Lung (tissue), 12 donors: Measurements from ENCODE around the gene KLHL25. TPM values are rescaled to one million over a fixed set of nuclear protein-coding genes. Genes with fewer than 3 reads are reported as not detected.

Experiments
- ATAC-seq: fragments of 200-7000 bp; cut with Tn5 transposase; one replicate; pipeline ENCODE4 v1.9.1; 2020; ENCODE audit warnings: moderate number of reproducible peaks; ENCODE audit not compliant: insufficient read depth, low FRiP score
- DNase-seq, 3 donors: peaks; one replicate each; pipeline ENCODE4 v3.0.0-alpha.2; 2013 to 2017
- H3K27ac ChIP-seq, 2 donors: one replicate each; pipeline ENCODE4 v1.5.1; 2013; ENCODE audit warnings: mild to moderate bottlenecking in 2 of 2, moderate library complexity in 2 of 2, control low read depth in 1 of 2, inconsistent platforms in 1 of 2, low read depth in 1 of 2, low read length in 1 of 2
- H3K27me3 ChIP-seq, 3 donors: one replicate each; pipeline ENCODE4 v1.5.1; 2013; ENCODE audit warnings: low read length in 2 of 3; ENCODE audit not compliant: control insufficient read depth in 3 of 3, insufficient read depth in 3 of 3
- H3K36me3 ChIP-seq, 4 donors: one replicate each; pipeline ENCODE4 v1.5.1; 2013; ENCODE audit warnings: low read length in 4 of 4, mild to moderate bottlenecking in 1 of 4, moderate library complexity in 1 of 4; ENCODE audit not compliant: control insufficient read depth in 4 of 4, insufficient read depth in 4 of 4
- H3K4me1 ChIP-seq, 5 donors: one replicate each; pipeline ENCODE4 v1.5.1; 2013; ENCODE audit warnings: low read length in 5 of 5, mild to moderate bottlenecking in 2 of 5, moderate library complexity in 1 of 5; ENCODE audit not compliant: control insufficient read depth in 5 of 5, insufficient read depth in 5 of 5
- H3K4me3 ChIP-seq: one replicate; pipeline ENCODE4 v1.5.1; 2013; ENCODE audit warnings: mild to moderate bottlenecking, control low read depth, moderate library complexity
- H3K9ac ChIP-seq, 2 donors: one replicate each; pipeline ENCODE4 v1.5.1; 2013; ENCODE audit warnings: low read length in 2 of 2, control low read depth in 1 of 2; ENCODE audit not compliant: insufficient read depth in 1 of 2
- H3K9me3 ChIP-seq, 4 donors: one replicate each; pipeline ENCODE4 v1.5.1; 2013; ENCODE audit warnings: low read length in 3 of 4, mild to moderate bottlenecking in 1 of 4, moderate library complexity in 1 of 4; ENCODE audit not compliant: control insufficient read depth in 4 of 4, insufficient read depth in 3 of 4
- WGBS, 2 donors: extraction: QIAGEN DNeasy Blood & Tissue Kit; methylation state at CpG; one replicate each; pipeline ENCODE4 v1.1.7; 2013; 5-methylcytosine and 5-hydroxymethylcytosine counted together
- polyA plus RNA-seq, 2 donors: library from polyadenylated mRNA; stranded (reverse); fragments of 200-250 nt; gene quantifications; one replicate each; pipeline ENCODE4 v1.2.1, GENCODE V29; 2013
- total RNA-seq, 2 donors: library from RNA; depleted of rRNA in 1 of 2; stranded (reverse); fragments of >200 nt in 1 of 2; gene quantifications; one replicate each; pipeline ENCODE4 v1.2.1, GENCODE V29; 2014 to 2021
- TF ChIP-seq, protein P1 (sequence below): IDR thresholded peaks from 2 replicates; pipeline ENCODE4 v1.5.1; 2012; ENCODE audit warnings: mild to moderate bottlenecking; ENCODE audit errors: control extremely low read depth, extremely low read depth
- donor health status: control.
- donor health status: control.
- donor health status: Bipolar disorder and iron deficiency.
- donor health status: healthy.
- donor health status: DM: yes; HTN: yes; CAD: no.

KLHL25 gene
- total and polyA plus RNA-seq, 4 donors = 3.0 to 9.2 (median 7.1) TPM

DNA sequence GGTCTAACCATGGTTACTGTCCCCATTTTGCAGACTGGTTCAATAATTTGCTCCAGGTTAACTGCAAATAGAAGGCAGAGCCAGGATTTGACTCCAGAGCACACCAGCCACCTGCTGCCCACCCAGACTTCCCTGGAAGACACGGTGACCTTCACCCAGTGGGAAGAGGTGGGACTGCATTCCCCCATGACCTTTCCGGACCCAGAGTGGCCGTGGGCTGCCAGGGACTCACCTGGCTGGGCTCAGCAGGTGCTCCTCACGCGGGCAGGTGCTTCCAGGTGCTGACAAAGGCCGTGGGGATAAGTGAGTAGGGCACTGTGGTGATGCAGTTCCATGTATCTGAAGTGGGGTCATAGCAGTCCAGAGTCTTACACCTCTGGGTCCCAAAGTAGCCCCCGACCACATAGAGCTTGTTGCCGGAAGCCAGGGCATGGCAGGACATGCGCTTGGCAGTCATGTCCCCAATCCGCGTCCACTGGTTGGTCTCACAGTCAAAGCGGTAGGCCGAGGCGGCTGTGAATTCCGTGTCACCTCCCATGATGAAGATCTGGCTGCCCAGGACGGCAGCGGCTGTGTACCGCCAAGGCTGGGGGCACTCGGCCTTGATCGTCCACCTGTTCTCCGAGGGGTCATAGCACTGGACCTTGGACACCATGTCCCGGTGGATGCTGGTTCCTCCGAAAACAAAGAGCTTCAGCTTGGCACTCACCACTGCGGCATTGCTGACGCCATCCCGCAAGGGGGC, 26.8 kb downstream of the KLHL25 start:
- no peaks in the 10 kb centered on the region for H3K9me3 ChIP-seq
- H3K9ac ChIP-seq = no peak overlapping the region
- 96 to 97% methylated on average over 26 of the region's 26 CpGs for WGBS, 2 donors
- H3K4me1 ChIP-seq = peaks cover 9 to 27% (median 16%) of the 10 kb centered on the region in 5 donors
- TF ChIP-seq, protein P1, sequence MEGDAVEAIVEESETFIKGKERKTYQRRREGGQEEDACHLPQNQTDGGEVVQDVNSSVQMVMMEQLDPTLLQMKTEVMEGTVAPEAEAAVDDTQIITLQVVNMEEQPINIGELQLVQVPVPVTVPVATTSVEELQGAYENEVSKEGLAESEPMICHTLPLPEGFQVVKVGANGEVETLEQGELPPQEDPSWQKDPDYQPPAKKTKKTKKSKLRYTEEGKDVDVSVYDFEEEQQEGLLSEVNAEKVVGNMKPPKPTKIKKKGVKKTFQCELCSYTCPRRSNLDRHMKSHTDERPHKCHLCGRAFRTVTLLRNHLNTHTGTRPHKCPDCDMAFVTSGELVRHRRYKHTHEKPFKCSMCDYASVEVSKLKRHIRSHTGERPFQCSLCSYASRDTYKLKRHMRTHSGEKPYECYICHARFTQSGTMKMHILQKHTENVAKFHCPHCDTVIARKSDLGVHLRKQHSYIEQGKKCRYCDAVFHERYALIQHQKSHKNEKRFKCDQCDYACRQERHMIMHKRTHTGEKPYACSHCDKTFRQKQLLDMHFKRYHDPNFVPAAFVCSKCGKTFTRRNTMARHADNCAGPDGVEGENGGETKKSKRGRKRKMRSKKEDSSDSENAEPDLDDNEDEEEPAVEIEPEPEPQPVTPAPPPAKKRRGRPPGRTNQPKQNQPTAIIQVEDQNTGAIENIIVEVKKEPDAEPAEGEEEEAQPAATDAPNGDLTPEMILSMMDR = no peak
- no peaks in the 10 kb centered on the region for H3K27me3 ChIP-seq
- H3K36me3 ChIP-seq = peaks cover 0 to 7% (median 1%) of the 10 kb centered on the region in 4 donors
- ATAC-seq (no peak), DNase-seq (no peak)
- no peak overlapping the region for H3K4me3 ChIP-seq
- no peak overlapping the region for H3K27ac ChIP-seq

DNA sequence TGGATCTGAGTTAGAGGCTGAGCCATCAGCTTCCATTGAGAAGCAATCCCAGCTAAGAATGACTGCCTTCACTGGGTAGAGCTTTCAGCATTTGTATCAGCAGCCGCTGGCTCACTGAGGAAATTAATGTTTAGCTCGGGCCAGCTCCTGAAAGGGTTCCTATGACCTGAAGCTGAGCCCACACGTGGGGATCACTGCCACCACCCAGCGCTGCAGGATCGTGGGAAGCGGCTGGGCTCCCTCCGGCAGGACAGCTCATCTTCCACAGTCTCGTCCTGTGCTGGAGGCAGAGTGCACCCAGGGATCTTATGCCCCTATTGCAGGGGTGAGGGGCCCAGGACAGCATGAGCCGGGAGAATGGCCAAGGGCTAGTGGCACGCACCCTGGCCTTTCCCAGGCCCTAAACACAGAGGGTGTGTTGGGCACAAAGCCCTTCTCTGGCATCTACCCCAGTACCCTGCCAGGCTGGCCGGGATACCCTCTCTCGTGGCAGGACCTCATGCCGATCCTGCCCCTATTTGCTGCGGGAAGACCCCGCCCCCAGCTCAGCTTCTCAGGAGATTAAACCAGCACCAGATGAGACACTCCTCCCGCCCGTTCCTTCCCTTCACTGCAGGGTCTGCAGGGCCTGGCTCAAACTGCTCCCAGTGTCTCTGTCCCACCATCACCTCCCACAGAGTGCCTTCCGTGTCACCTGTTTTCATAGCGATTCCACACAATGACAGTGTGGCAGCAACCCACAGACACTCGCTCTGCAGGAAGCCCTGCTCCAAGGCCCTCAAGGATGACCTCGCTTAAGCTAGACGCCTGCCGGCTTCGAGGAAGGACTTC, 28.5 kb downstream of the KLHL25 start:
- Histone ChIP-seq H3K36me3 (peaks cover 0 to 12% (median 1%) of the 10 kb centered on the region in 4 donors), H3K9me3 (no peaks in the 10 kb centered on the region), H3K27ac (no peak overlapping the region), H3K4me3 (no peak overlapping the region), H3K4me1 (peaks cover 6 to 29% (median 8%) of the 10 kb centered on the region in 5 donors), H3K9ac (no peak overlapping the region), H3K27me3 (no peaks in the 10 kb centered on the region)
- WGBS, 2 donors = 89 to 93% methylated on average over 24 of the region's 24 CpGs
- TF ChIP-seq, protein P1 = no peak
- ATAC-seq (no peak), DNase-seq (no peak)

DNA sequence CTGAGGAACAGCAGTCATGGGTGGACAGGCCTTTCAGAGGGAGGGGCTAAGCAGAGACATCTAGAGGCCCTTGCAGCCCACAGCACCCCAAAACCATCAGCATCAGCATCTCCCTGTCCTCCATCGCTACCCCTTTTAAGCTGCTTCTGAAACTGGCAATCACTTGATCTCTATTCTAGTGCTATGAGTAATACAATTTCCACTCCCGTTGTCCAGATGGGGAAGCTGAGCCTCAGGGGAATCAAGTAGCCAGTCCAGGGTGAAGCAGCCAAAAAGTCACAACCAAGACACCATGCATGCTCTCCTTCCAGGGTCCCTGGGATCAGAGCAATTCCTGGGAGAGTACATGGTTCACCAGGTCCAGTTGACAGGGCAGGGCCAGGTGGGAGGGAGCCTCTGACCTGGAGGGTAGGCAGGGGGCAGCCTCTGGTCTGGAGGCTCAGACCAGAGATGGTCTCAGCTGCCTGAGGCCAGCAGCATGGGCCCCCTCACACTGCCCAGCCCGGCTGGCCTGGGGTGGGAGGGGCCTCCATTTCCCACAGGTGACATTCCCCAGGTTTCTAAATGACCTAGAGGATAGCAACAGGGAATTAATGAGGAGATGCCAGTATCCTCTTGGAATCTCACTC, 30.0 kb downstream of the KLHL25 start:
- Histone ChIP-seq H3K4me3 (no peak overlapping the region), H3K27ac (no peak overlapping the region), H3K36me3 (peaks cover 0 to 12% (median 1%) of the 10 kb centered on the region in 4 donors), H3K9me3 (no peaks in the 10 kb centered on the region), H3K27me3 (no peaks in the 10 kb centered on the region), H3K9ac (no peak overlapping the region), H3K4me1 (peaks cover 4 to 22% (median 6%) of the 10 kb centered on the region in 5 donors)
- TF ChIP-seq, protein P1 = no peak
- no peak for DNase-seq
- no peak for ATAC-seq
- WGBS, 2 donors = 78 to 90% methylated on average over 3 of the region's 3 CpGs
